DND-41 (cell line): ENCODE measurements around the gene MAPK13.

ENCODE experiments used
- ATAC-seq: fragments of 200-7000 bp; cut with Tn5 transposase; 3 replicates; pipeline ENCODE4 v1.9.1; 2021; ENCODE audit warnings: low read depth; ENCODE audit not compliant: insufficient read depth
- DNase-seq: peaks from one replicate; pipeline ENCODE4 v3.0.0-alpha.2; 2020
- H2AFZ ChIP-seq: 2 replicates; pipeline ENCODE4 v1.6.0; 2012; ENCODE audit warnings: low read depth, low read length
- H3K27ac ChIP-seq: 2 replicates; pipeline ENCODE4 v1.5.1; 2012; ENCODE audit warnings: low read length, inconsistent platforms
- H3K27me3 ChIP-seq: fragments of 200-600 bp; sonication (generic); 2 replicates; pipeline ENCODE4 v1.6.0; 2012; ENCODE audit warnings: low read length, mild to moderate bottlenecking, inconsistent platforms; ENCODE audit not compliant: insufficient read depth, poor library complexity
- H3K36me3 ChIP-seq: 2 replicates; pipeline ENCODE4 v1.5.1; 2012; ENCODE audit warnings: low read length, inconsistent platforms; ENCODE audit not compliant: insufficient read depth
- H3K4me1 ChIP-seq: 2 replicates; pipeline ENCODE4 v1.5.1; 2012; ENCODE audit warnings: mild to moderate bottlenecking, low read length; ENCODE audit not compliant: insufficient read depth
- H3K4me2 ChIP-seq: 2 replicates; pipeline ENCODE4 v1.6.0; 2012; ENCODE audit warnings: mild to moderate bottlenecking, moderate library complexity, low read length, inconsistent platforms; ENCODE audit not compliant: insufficient read depth
- H3K4me3 ChIP-seq, 2 experiments: fragments of 200-600 bp in 1 of 2; shearing (Covaris generic) in 1 of 2; 2 replicates each; pipeline ENCODE4 v1.5.1; 2012 to 2016; ENCODE audit warnings: inconsistent platforms in 2 of 2, low read length in 2 of 2, mild to moderate bottlenecking in 2 of 2, low read depth in 1 of 2, moderate library complexity in 1 of 2
- H3K79me2 ChIP-seq: 2 replicates; pipeline ENCODE4 v1.6.0; 2012; ENCODE audit warnings: low read length, inconsistent platforms; ENCODE audit not compliant: insufficient read depth
- H3K9ac ChIP-seq: 2 replicates; pipeline ENCODE4 v1.6.0; 2012; ENCODE audit warnings: low read depth, mild to moderate bottlenecking, inconsistent platforms, low read length, moderate library complexity
- H3K9me3 ChIP-seq: 2 replicates; pipeline ENCODE4 v1.5.1; 2012; ENCODE audit warnings: low read length, moderate library complexity, mild to moderate bottlenecking, inconsistent platforms; ENCODE audit not compliant: insufficient read depth, severe bottlenecking
- H4K20me1 ChIP-seq: 2 replicates; pipeline ENCODE4 v1.6.0; 2012; ENCODE audit warnings: low read length; ENCODE audit not compliant: insufficient read depth
- EZH2 ChIP-seq: IDR thresholded peaks from 3 replicates; pipeline ENCODE4 v1.6.1; 2012; ENCODE audit warnings: borderline replicate concordance, low read depth, mild to moderate bottlenecking, moderate library complexity, low read length, inconsistent platforms; ENCODE audit not compliant: severe bottlenecking
- TF ChIP-seq, protein P1 (sequence below): IDR thresholded peaks from 2 replicates; pipeline ENCODE4 v1.5.1; 2012; ENCODE audit warnings: borderline replicate concordance, low read length, moderate library complexity, mild to moderate bottlenecking; ENCODE audit not compliant: poor library complexity, severe bottlenecking; ENCODE audit errors: extremely low read depth

The MAPK13 gene

DNA sequence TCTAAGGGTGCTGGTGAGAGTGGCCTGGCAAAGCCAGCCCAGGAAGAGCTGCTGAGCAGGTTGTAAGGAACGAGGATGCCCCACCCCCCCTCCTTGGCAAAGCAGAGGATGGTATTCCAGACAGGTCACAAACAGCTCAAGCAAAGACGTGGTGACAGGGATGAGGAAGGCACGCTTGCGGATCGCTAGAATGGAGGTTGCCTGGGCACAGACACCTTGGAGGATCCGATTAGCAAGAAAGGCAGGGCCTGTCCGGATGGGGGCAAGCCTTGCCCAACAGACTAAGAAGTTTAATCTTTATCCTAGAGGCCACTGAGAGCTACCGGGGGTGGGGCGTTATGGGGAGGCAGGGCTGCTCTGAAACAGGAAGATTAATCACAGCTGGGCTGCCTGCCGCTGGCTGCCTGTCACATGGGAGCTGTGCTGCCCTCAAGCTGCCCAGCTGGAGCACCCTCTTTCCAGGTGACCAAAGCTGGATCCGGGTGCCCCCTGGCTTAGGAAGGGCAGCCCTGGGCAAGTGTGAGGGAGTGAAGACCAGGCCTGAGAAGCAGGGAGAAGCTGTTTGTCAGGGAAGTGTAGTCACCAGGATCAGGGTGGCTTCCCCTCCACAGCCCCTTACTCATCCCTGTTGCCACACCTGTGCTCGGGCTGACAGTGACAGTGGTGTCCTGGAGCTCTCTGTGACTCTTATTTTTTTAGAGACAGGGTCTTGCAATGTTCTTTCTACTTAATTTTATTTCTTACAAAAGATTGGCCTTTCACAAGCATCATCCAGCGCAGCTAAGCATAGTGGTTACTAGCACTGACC, 9.1 kb upstream of the MAPK13 start:
- Histone ChIP-seq H3K4me1 (peaks cover 4% of the 10 kb centered on the region; the same call in 1 of the 2 replicates), H3K9me3 (no peaks in the 10 kb centered on the region), H2AFZ (no peak overlapping the region), H3K27me3 (no peaks in the 10 kb centered on the region), H3K36me3 (peaks cover 18% of the 10 kb centered on the region; the same call in 1 of the 2 replicates), H3K4me2 (no peak overlapping the region), H4K20me1 (peaks cover 4% of the 10 kb centered on the region; the same call in 1 of the 2 replicates), H3K79me2 (no peaks in the 10 kb centered on the region), H3K9ac (no peak overlapping the region), H3K27ac (no peak overlapping the region), H3K4me3 (no peak overlapping the region)
- TF ChIP-seq, protein P1, sequence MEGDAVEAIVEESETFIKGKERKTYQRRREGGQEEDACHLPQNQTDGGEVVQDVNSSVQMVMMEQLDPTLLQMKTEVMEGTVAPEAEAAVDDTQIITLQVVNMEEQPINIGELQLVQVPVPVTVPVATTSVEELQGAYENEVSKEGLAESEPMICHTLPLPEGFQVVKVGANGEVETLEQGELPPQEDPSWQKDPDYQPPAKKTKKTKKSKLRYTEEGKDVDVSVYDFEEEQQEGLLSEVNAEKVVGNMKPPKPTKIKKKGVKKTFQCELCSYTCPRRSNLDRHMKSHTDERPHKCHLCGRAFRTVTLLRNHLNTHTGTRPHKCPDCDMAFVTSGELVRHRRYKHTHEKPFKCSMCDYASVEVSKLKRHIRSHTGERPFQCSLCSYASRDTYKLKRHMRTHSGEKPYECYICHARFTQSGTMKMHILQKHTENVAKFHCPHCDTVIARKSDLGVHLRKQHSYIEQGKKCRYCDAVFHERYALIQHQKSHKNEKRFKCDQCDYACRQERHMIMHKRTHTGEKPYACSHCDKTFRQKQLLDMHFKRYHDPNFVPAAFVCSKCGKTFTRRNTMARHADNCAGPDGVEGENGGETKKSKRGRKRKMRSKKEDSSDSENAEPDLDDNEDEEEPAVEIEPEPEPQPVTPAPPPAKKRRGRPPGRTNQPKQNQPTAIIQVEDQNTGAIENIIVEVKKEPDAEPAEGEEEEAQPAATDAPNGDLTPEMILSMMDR = no peak
- no peak for TF ChIP-seq EZH2
- ATAC-seq = no peak
- DNase-seq = no peak

DNA sequence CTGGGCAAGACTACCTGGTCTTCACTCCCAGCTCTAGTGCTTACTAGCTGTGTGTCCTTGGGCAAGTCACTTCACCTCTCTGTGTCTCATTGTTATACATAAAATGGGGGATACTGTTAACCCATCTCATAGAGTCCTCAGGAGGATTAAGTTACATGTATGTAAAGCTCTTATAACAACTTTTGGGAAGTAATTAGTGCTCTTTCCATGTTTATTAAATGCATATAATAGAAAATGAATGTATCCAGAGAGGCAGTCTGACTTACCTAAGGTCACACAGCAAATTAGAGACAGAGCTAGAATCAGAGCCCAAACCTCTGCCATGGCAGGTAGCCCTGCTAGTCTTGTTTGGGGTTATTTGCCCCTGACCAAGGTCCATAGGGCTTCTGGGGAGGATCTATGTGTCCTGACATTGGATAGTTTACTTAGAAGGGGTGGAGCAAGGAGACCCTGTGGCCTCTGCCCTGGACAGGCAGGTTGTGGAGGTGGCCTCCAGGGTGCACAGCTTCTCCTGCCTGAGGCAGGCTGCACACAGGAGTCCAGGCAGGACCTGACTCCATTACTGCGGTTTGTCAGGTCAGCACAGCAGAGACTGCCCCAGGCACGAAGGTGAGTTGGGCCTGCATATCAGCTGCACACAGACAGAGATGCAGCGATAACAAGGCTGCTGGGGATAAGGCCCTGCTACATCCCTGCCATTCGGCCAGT, 8.4 kb upstream of the MAPK13 start:
- TF ChIP-seq EZH2 = no peak
- TF ChIP-seq, protein P1 = no peak
- Histone ChIP-seq H3K4me1 (peaks cover 4% of the 10 kb centered on the region; the same call in 1 of the 2 replicates), H3K9me3 (no peaks in the 10 kb centered on the region), H2AFZ (no peak overlapping the region), H3K79me2 (no peaks in the 10 kb centered on the region), H3K4me3 (no peak overlapping the region), H4K20me1 (peaks cover 4% of the 10 kb centered on the region; the same call in 1 of the 2 replicates), H3K4me2 (no peak overlapping the region), H3K27me3 (no peaks in the 10 kb centered on the region), H3K36me3 (peaks cover 15% of the 10 kb centered on the region; the same call in 1 of the 2 replicates), H3K27ac (no peak overlapping the region), H3K9ac (no peak overlapping the region)
- no peak for ATAC-seq
- DNase-seq = no peak

DNA sequence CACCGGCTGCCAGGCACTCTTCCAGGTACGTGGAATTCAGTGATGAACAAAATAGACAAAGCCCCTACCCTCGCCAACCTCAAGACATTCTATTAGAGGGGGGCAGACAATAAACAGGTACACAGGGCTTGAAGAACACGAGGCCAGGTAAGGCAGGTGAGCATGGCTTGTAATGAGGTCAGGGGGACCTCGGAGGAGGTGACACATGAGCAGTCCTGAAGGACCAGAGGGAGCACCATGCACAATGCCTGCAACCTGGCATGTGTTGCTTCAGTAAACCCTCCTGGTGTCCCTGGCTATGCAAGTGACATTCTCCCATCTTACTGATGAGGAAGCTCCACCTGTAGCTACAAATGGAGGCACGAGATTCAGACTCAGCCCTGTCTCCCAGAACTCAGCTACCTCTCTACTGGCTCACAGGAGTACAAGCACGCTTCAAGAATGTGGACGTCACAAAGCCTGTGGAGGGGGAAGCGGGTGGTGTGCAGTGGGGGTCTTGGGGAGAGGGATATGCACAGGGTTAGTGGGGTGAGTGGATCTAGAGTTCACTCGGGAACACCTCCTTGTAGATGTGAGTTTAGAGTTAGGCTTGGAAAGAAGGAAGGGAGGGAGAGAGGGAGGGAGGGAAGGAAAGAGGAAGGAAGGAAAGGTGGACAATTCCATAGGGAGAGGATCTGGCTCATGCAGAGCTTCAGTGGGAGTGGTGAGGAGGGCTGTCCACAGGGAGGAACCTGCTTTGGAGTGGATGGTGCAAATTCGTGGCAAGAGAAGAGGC, 7.6 kb upstream of the MAPK13 start:
- Histone ChIP-seq H3K36me3 (peaks cover 7% of the 10 kb centered on the region; the same call in 1 of the 2 replicates), H3K27me3 (no peaks in the 10 kb centered on the region), H4K20me1 (no peaks in the 10 kb centered on the region; the same call in 1 of the 2 replicates), H3K4me3 (no peak overlapping the region), H3K4me2 (no peak overlapping the region), H3K9ac (no peak overlapping the region), H3K9me3 (no peaks in the 10 kb centered on the region), H3K79me2 (no peaks in the 10 kb centered on the region), H3K27ac (no peak overlapping the region), H3K4me1 (peaks cover 4% of the 10 kb centered on the region; the same call in 1 of the 2 replicates), H2AFZ (no peak overlapping the region)
- no peak for TF ChIP-seq EZH2
- TF ChIP-seq, protein P1 = no peak
- ATAC-seq (no peak), DNase-seq (no peak)
